Gastrocnemius medialis (tissue), 4 donors: ENCODE measurements around the gene SLC25A48.

ENCODE experiments used
- CTCF ChIP-seq, 5 experiments: fragments of 450-650 bp in 3 of 5; fragments of 200-600 bp in 2 of 5; sonication (generic) in 2 of 5; IDR thresholded peaks in 4 of 5; conservative IDR thresholded peaks in 1 of 5; 1 replicate in 4 of 5; 2 replicates in 1 of 5; pipeline ENCODE4 v1.5.1; 2016 to 2019; ENCODE audit warnings: antibody characterized with exemption in 5 of 5, mild to moderate bottlenecking in 3 of 5, moderate library complexity in 3 of 5
- POLR2A ChIP-seq, 2 donors: fragments of 450-650 bp; IDR thresholded peaks; one replicate each; pipeline ENCODE4 v1.6.1; 2017; ENCODE audit warnings: antibody characterized with exemption in 2 of 2, mild to moderate bottlenecking in 2 of 2, moderate library complexity in 2 of 2

GRCh38 chr5:135861641-135862040 is 27.2 kb downstream of the SLC25A48 start:
- no peak for TF ChIP-seq POLR2A (IDR thresholded peaks at IDR 0.05)
- TF ChIP-seq CTCF (IDR thresholded peaks at IDR 0.05 in 4 of 5, conservative IDR thresholded peaks at IDR 0.05 in 1 of 5) = no peak
